Neural crest cell (in vitro differentiated cells): ENCODE data around the gene KNDC1. TPM values are rescaled to one million over a fixed set of nuclear protein-coding genes. Genes with fewer than 3 reads are reported as not detected.

ENCODE experiments used
- DNase-seq: peaks from one replicate; pipeline ENCODE4 v3.0.0; 2021; ENCODE audit warnings: low read depth, mixed read lengths, low spot score
- H3K27ac Mint-ChIP-seq: one replicate; pipeline ENCODE4 v1.8.0; 2021; ENCODE audit warnings: mild to moderate bottlenecking, mixed read lengths; ENCODE audit not compliant: unreplicated experiment
- H3K27me3 Mint-ChIP-seq: 2 replicates; pipeline ENCODE4 v1.8.0; 2021; ENCODE audit warnings: low read depth, mild to moderate bottlenecking, mixed read lengths
- H3K36me3 Mint-ChIP-seq: 2 replicates; pipeline ENCODE4 v1.8.0; 2021; ENCODE audit warnings: low read depth, mild to moderate bottlenecking, mixed read lengths
- H3K4me1 Mint-ChIP-seq: 2 replicates; pipeline ENCODE4 v1.8.0; 2021; ENCODE audit warnings: mixed read lengths
- H3K4me3 Mint-ChIP-seq: one replicate; pipeline ENCODE4 v1.8.0; 2021; ENCODE audit warnings: mild to moderate bottlenecking, mixed read lengths
- H3K9me3 Mint-ChIP-seq: 2 replicates; pipeline ENCODE4 v1.8.0; 2021; ENCODE audit warnings: mixed read lengths
- total RNA-seq: library from RNA; stranded (reverse); gene quantifications from 2 replicates; pipeline ENCODE4 v1.2.1, GENCODE V29; 2021
- TF ChIP-seq, protein P1 (sequence below): fragments of 200-600 bp; sonication (generic); conservative IDR thresholded peaks from 2 replicates; pipeline ENCODE4 v1.5.0; 2021; ENCODE audit warnings: antibody characterized with exemption, mild to moderate bottlenecking

The KNDC1 gene
- total RNA-seq, 1 donor from 2014 or later, result 5.5 TPM

DNA sequence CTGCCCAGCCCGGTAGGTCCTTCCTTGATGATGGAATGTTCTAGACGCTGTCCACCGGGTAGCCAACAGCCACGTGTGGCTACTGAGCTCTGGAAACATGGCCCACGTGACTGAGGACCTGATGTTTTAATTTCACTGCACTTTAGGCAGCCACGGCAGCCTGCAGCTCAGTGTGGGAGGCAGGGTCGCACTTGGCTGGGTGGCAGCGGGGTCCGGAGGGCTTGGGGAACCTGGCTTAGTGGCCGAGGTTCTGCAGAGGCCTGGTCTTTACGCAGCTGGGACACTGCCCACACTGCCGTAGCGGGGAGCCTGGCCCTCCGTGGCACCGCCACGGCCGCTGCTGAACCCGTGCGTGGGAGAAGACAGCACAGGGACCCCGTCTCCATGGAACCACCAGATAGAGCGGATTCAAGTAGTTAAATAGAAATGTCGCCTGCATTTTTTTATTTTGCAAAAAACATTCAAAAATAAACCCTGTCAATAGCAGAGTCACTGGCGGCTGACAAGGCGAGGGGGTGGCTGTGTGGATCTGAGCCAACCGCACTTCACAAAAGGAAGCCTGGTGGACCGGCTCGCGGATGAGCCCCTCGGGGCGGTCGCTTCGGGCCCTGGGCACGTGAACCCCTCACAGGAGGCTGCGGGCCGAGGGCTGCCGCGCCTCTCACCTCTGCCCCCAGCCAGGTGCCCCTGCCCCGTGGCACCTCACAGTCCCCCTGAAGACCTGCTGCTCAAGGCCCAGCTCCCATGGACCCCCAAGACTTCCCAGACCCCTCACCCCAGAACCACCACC lies 44.4 kb downstream of the KNDC1 start:
- Mint-ChIP-seq H3K4me1 (no peaks in the 10 kb centered on the region), H3K27ac (no peak overlapping the region), H3K27me3 (no peaks in the 10 kb centered on the region), H3K4me3 (no peak overlapping the region), H3K36me3 (no peaks in the 10 kb centered on the region), H3K9me3 (no peaks in the 10 kb centered on the region)
- TF ChIP-seq, protein P1, sequence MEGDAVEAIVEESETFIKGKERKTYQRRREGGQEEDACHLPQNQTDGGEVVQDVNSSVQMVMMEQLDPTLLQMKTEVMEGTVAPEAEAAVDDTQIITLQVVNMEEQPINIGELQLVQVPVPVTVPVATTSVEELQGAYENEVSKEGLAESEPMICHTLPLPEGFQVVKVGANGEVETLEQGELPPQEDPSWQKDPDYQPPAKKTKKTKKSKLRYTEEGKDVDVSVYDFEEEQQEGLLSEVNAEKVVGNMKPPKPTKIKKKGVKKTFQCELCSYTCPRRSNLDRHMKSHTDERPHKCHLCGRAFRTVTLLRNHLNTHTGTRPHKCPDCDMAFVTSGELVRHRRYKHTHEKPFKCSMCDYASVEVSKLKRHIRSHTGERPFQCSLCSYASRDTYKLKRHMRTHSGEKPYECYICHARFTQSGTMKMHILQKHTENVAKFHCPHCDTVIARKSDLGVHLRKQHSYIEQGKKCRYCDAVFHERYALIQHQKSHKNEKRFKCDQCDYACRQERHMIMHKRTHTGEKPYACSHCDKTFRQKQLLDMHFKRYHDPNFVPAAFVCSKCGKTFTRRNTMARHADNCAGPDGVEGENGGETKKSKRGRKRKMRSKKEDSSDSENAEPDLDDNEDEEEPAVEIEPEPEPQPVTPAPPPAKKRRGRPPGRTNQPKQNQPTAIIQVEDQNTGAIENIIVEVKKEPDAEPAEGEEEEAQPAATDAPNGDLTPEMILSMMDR, result no peak
- no peak for DNase-seq

DNA sequence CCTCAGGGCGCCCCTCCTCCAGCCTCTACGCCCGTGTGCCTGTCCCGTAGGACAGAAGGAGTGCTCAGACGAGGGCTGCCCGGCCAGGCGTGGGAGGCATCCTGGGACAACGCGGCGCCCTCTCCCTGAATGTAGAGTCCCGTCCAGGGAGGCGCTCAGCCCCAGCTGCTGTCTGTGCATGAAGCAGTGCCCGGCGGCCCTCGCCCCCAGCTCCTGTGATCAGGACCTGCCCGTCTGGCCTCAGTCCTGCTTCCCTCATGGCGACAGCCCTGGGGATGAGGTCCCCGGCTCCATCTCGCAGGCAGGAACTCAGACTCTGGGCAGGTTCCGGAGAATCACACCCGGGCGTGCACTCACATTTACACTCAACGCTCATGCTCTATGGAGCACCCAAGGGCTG lies 45.1 kb downstream of the KNDC1 start:
- TF ChIP-seq, protein P1, result no peak
- DNase-seq, result no peak

DNA sequence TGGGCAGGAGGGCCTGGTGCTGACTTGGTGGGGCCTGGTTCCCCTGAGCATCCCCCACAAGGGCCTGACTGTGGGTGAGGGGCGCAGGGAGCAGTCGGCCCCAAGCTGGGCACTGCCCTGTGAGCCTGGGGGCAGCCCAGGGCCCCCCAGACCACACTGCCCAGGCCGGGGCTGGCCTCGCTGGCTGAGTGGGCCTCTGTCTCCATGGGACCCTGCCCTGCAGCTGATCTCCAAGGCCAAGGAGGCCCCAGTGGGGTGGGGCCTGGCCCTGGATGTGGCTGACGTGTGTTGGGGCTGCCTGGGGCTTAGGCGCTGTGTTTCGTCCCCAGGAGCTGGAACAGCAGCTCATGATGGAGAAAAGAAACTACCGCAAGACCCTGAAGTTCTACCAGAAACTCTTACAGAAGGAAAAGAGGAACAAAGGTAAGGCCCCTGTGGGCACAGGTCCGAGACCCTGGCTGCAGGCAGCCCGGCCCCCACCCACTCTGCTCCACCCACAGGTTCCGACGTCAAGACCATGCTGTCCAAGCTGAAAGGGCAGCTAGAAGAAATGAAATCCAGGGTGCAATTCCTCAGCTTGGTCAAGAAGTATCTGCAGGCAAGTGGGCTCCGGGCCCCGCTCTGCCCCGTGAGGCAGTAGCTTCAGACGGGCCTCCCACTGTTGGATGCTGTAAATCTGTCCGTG lies 46.5 kb downstream of the KNDC1 start:
- H3K27ac Mint-ChIP-seq, result no peak overlapping the region

More for the DNA sequence above, 45.1 kb downstream of the KNDC1 start:
- Mint-ChIP-seq H3K9me3 (no peaks in the 10 kb centered on the region), H3K27ac (no peak overlapping the region), H3K4me1 (no peaks in the 10 kb centered on the region), H3K27me3 (no peaks in the 10 kb centered on the region), H3K36me3 (no peaks in the 10 kb centered on the region), H3K4me3 (no peak overlapping the region)

DNA sequence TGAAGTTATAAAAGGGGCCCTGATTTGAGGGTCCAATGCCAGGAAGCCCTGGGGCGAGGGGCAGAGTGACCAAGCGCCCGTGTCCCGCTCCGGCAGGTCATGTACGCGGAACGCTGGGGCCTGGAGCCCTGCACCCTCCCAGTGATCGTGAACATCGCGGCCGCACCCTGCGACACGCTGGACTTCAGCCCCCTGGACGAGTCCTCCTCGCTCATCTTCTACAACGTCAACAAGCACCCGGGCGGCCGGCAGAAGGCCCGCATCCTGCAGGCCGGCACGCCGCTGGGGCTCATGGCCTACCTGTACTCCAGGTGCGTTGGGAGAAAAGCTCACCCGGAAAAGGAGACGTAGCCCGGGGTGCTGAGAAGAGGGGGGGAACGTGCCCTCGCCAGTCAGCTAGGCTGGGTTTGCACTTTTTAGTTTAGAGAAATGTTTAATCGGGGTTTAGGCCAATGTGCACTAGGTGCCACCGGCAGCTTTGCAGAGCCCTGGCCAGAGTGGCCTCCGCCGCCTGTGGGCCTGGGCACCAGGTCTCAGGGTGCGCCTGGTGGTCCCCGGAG lies 47.1 kb downstream of the KNDC1 start:
- DNase-seq, result no peak
- Mint-ChIP-seq H3K36me3 (no peaks in the 10 kb centered on the region), H3K9me3 (no peaks in the 10 kb centered on the region), H3K27ac (no peak overlapping the region), H3K4me3 (no peak overlapping the region), H3K27me3 (no peaks in the 10 kb centered on the region), H3K4me1 (no peaks in the 10 kb centered on the region)
- TF ChIP-seq, protein P1, result no peak

More for the DNA sequence above, 46.5 kb downstream of the KNDC1 start:
- DNase-seq, result no peak
- Mint-ChIP-seq H3K27me3 (no peaks in the 10 kb centered on the region), H3K4me3 (no peak overlapping the region), H3K9me3 (no peaks in the 10 kb centered on the region), H3K4me1 (no peaks in the 10 kb centered on the region), H3K36me3 (no peaks in the 10 kb centered on the region)
- TF ChIP-seq, protein P1, result no peak

DNA sequence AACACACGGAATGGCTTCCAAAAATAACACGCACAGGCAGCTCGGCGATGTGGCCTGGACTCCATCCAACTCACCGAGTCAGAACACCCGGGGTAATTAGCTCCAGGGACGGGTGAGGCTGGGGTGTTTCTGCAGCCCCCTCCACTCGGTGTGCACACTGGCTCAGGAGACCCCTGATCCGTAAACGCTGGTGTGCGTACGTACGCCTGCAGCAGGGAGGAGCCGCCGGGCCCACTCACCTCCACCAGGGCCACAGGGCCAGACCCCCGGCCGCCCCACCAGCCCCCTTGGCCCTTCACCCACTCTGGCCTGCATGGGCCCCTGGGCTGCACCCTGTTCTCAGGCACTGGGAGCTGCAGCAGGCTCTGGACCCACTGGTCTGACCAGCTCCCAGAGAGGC lies 47.6 kb downstream of the KNDC1 start:
- H3K4me1 Mint-ChIP-seq, result no peaks in the 10 kb centered on the region
- no peak overlapping the region for H3K4me3 Mint-ChIP-seq
- H3K27me3 Mint-ChIP-seq, result no peaks in the 10 kb centered on the region
- H3K27ac Mint-ChIP-seq, result no peak overlapping the region
- no peak for DNase-seq
- TF ChIP-seq, protein P1, result no peak
- H3K36me3 Mint-ChIP-seq, result no peaks in the 10 kb centered on the region
- H3K9me3 Mint-ChIP-seq, result no peaks in the 10 kb centered on the region
